Measurements from ENCODE around the gene PHOSPHO1.

DNA sequence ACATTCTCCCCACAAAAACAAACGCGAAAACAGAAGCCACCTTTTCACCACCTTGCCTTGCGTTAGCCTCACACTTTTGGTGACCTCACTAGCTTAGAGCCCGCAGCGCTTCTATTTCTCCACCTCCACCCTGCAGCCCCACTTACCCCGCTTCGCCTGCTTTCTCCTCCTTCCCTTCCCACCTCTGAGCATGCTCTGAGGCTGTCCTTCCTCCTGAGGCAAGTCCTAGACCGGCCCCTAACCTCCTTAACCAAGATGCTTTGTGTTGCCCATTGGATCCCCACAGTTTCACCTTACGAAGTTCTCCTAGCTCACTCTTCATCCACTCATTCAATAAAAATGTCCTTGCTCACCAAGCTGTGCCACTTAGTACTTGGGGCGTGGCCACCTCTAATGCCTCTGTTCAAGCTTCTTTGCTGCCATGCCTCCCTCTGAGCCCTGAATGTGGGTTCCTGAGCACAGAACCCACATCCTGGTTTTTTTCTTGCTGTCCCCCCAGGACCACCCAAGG, 21.5 kb downstream of the PHOSPHO1 start:
- TF ChIP-seq, protein P1, sequence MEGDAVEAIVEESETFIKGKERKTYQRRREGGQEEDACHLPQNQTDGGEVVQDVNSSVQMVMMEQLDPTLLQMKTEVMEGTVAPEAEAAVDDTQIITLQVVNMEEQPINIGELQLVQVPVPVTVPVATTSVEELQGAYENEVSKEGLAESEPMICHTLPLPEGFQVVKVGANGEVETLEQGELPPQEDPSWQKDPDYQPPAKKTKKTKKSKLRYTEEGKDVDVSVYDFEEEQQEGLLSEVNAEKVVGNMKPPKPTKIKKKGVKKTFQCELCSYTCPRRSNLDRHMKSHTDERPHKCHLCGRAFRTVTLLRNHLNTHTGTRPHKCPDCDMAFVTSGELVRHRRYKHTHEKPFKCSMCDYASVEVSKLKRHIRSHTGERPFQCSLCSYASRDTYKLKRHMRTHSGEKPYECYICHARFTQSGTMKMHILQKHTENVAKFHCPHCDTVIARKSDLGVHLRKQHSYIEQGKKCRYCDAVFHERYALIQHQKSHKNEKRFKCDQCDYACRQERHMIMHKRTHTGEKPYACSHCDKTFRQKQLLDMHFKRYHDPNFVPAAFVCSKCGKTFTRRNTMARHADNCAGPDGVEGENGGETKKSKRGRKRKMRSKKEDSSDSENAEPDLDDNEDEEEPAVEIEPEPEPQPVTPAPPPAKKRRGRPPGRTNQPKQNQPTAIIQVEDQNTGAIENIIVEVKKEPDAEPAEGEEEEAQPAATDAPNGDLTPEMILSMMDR (IDR thresholded peaks at IDR 0.05 in 4 of 5, conservative IDR thresholded peaks at IDR 0.05 in 1 of 5) = no peak
- TF ChIP-seq POLR2A (IDR thresholded peaks at IDR 0.05) = no peak

Data from gastrocnemius medialis (tissue), 4 donors.